Erythroblast (primary cell): Measurements from ENCODE around the gene ERBB4.

Experiments
- GATA1 ChIP-seq: IDR thresholded peaks from 2 replicates; pipeline ENCODE4 v1.6.1; 2011; ENCODE audit warnings: low read depth, mild to moderate bottlenecking, control low read depth, low read length, moderate library complexity
- POLR2A ChIP-seq: IDR thresholded peaks from 2 replicates; pipeline ENCODE4 v1.6.1; 2011; ENCODE audit warnings: mild to moderate bottlenecking, low read length

DNA sequence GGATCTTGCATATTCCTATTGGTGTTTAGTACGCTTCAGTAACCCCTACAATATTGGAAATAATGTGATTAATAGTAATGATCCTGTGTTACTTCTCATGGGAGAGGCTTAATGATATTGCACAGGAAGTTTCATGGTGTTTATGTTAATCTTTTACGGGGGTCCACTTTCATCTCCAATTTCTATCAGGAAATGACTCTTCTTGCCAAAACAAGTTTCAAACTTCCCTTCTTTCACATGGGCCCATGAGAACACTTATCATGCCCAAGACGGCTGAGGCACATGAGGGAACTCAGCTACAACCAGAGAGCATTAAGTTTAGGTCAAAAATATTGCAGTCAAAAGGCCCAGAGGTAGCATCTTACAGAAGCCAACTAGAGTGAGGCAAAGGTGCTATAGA, 7.6 kb downstream of the ERBB4 start:
- no peak for TF ChIP-seq POLR2A
- no peak for TF ChIP-seq GATA1
